GM18526 (cell line): ENCODE measurements around the gene NOP10.

Source experiments
- POLR2A ChIP-seq: IDR thresholded peaks from 3 replicates; pipeline ENCODE4 v1.6.1; 2011; ENCODE audit not compliant: insufficient read length; ENCODE audit errors: extremely low read depth

Gene NOP10

GRCh38 chr15:34314491-34315490, 28.1 kb downstream of the NOP10 start:
- TF ChIP-seq POLR2A, result no peak

- no peak for TF ChIP-seq POLR2A
Observed at GRCh38 chr15:34311563-34311962, 31.4 kb downstream of the NOP10 start.

- no peak for TF ChIP-seq POLR2A
Observed at GRCh38 chr15:34304613-34305012, 38.3 kb downstream of the NOP10 start.

- TF ChIP-seq POLR2A, result no peak
Observed at GRCh38 chr15:34301058-34301457, 41.9 kb downstream of the NOP10 start.

GRCh38 chr15:34297059-34297458, 45.9 kb downstream of the NOP10 start:
- no peak for TF ChIP-seq POLR2A

- TF ChIP-seq POLR2A, result no peak
Observed at GRCh38 chr15:34292621-34293020, 50.3 kb downstream of the NOP10 start.
